ENCODE results near the gene TGFBR3. TPM values are rescaled to one million over a fixed set of nuclear protein-coding genes. Genes with fewer than 3 reads are reported as not detected.

TGFBR3 gene
- total and polyA plus RNA-seq, 10 donors = 5.2 to 254 (median 166) TPM

- H3K27ac ChIP-seq = peak overlapping the region in 1 of 8 donors; percentile 72
- DNase-seq = no peak
- H3K27me3 ChIP-seq (replicated peaks in 1 of 7) = no peaks in the 10 kb centered on the region
- TF ChIP-seq POLR2A (IDR thresholded peaks at IDR 0.05) (no peak), CTCF (IDR thresholded peaks at IDR 0.05 in 8 of 11, conservative IDR thresholded peaks at IDR 0.05 in 3 of 11) (no peak), POLR2AphosphoS5 (IDR thresholded peaks at IDR 0.05) (no peak)
- no peaks in the 10 kb centered on the region for H3K9me3 ChIP-seq
- peaks cover 10 to 72% (median 42%) of the 10 kb centered on the region in 6 donors for H3K4me1 ChIP-seq
- peaks cover 0 to 55% (median 5%) of the 10 kb centered on the region in 6 donors for H3K36me3 ChIP-seq
- intact Hi-C loops (cut with DNase I; ENCODE audit: low total_unique reads) = no loop called here
- WGBS, 5 donors = 59 to 77% (median 65%) methylated on average over 8 of the region's 8 CpGs
- no peak overlapping the region for H3K4me3 ChIP-seq
Observed at GRCh38 chr1:91734761-91735160, 151.2 kb downstream of the TGFBR3 start.

GRCh38 chr1:91733108-91733710 lies 152.7 kb downstream of the TGFBR3 start:
- H3K36me3 ChIP-seq = peaks cover 0 to 58% (median 4%) of the 10 kb centered on the region in 6 donors
- intact Hi-C loops (cut with DNase I; ENCODE audit: low total_unique reads) = no loop called here
- H3K27ac ChIP-seq = peak overlapping the region in 3 of 8 donors; percentile 16 to 54 (median 34)
- H3K4me1 ChIP-seq = peaks cover 10 to 78% (median 42%) of the 10 kb centered on the region in 6 donors
- TF ChIP-seq CTCF (IDR thresholded peaks at IDR 0.05 in 8 of 11, conservative IDR thresholded peaks at IDR 0.05 in 3 of 11) = no peak
- no peak for TF ChIP-seq POLR2AphosphoS5 (IDR thresholded peaks at IDR 0.05)
- TF ChIP-seq POLR2A (IDR thresholded peaks at IDR 0.05) = no peak
- H3K9me3 ChIP-seq = no peaks in the 10 kb centered on the region
- H3K4me3 ChIP-seq = no peak overlapping the region
- H3K27me3 ChIP-seq (replicated peaks in 1 of 7) = no peaks in the 10 kb centered on the region
- no peak for DNase-seq
- 48 to 77% (median 65%) methylated on average over 8 of the region's 8 CpGs for WGBS, 5 donors

- intact Hi-C loops (cut with DNase I; ENCODE audit: low total_unique reads) = no loop called here
- 63 to 80% (median 77%) methylated on average over 14 to 15 of the region's 15 CpGs for WGBS, 5 donors
- H3K4me1 ChIP-seq = peaks cover 10 to 77% (median 42%) of the 10 kb centered on the region in 6 donors
- no peak overlapping the region for H3K4me3 ChIP-seq
- no peaks in the 10 kb centered on the region for H3K27me3 ChIP-seq (replicated peaks in 1 of 7)
- no peaks in the 10 kb centered on the region for H3K9me3 ChIP-seq
- DNase-seq = no peak
- peak overlapping the region in 5 of 8 donors; percentile 3 to 54 (median 26) for H3K27ac ChIP-seq
- H3K36me3 ChIP-seq = peaks cover 0 to 58% (median 5%) of the 10 kb centered on the region in 6 donors
- no peak for TF ChIP-seq POLR2A (IDR thresholded peaks at IDR 0.05)
- TF ChIP-seq CTCF (IDR thresholded peaks at IDR 0.05 in 8 of 11, conservative IDR thresholded peaks at IDR 0.05 in 3 of 11) = no peak
- TF ChIP-seq POLR2AphosphoS5 (IDR thresholded peaks at IDR 0.05) = no peak
Observed at GRCh38 chr1:91732291-91733107, 153.5 kb downstream of the TGFBR3 start.

- Histone ChIP-seq H3K9me3 (no peaks in the 10 kb centered on the region), H3K4me1 (peaks cover 10 to 70% (median 37%) of the 10 kb centered on the region in 6 donors), H3K36me3 (peaks cover 0 to 64% (median 10%) of the 10 kb centered on the region in 6 donors), H3K27me3 (replicated peaks in 1 of 7) (no peaks in the 10 kb centered on the region), H3K27ac (peak overlapping the region in 4 of 8 donors; percentile 16 to 54 (median 30)), H3K4me3 (no peak overlapping the region)
- no peak for TF ChIP-seq CTCF (IDR thresholded peaks at IDR 0.05 in 8 of 11, conservative IDR thresholded peaks at IDR 0.05 in 3 of 11)
- TF ChIP-seq POLR2A (IDR thresholded peaks at IDR 0.05) = no peak
- no peak for TF ChIP-seq POLR2AphosphoS5 (IDR thresholded peaks at IDR 0.05)
- intact Hi-C loops (cut with DNase I; ENCODE audit: low total_unique reads) = no loop called here
- WGBS, 5 donors = 1 to 7% (median 2%) methylated on average over 4 of the region's 4 CpGs
- no peak for DNase-seq
Observed at GRCh38 chr1:91731815-91732214, 154.1 kb downstream of the TGFBR3 start.
